Thoracic aorta (tissue), 2 donors: Measurements from ENCODE around the gene AVL9. TPM values are rescaled to one million over a fixed set of nuclear protein-coding genes. Genes with fewer than 3 reads are reported as not detected.
"Not testable (repeated sequence)": the region's sequence is repeated elsewhere in the genome, so short reads cannot be mapped to it uniquely, and the experiment has no call there.

Experiments
- ATAC-seq: fragments of 150-250 bp; one replicate; pipeline ENCODE4 v1.8.0; 2017; ENCODE audit warnings: low read depth; ENCODE audit not compliant: insufficient number of reproducible peaks, low FRiP score
- DNase-seq: peaks from one replicate; pipeline ENCODE4 v3.0.0-alpha.2; 2020; ENCODE audit warnings: low spot score
- H3K27ac ChIP-seq, 2 donors: fragments of 200-600 bp; sonication (generic); 1 replicate in 1 of 2; 2 replicates in 1 of 2; pipeline ENCODE4 v1.5.1; 2016; ENCODE audit warnings: mild to moderate bottlenecking in 2 of 2, moderate library complexity in 2 of 2
- H3K27me3 ChIP-seq: fragments of 200-600 bp; sonication (generic); replicated peaks from 2 replicates; pipeline ENCODE4 v1.6.0; 2016; ENCODE audit warnings: mild to moderate bottlenecking; ENCODE audit not compliant: insufficient read depth
- H3K36me3 ChIP-seq: fragments of 200-600 bp; sonication (generic); one replicate; pipeline ENCODE4 v1.5.1; 2016
- H3K4me1 ChIP-seq, 2 donors: fragments of 200-600 bp; sonication (generic); 1 replicate in 1 of 2; 2 replicates in 1 of 2; pipeline versions ENCODE4 v1.5.1 to v1.6.0; 2016; ENCODE audit warnings: low read depth in 2 of 2, mild to moderate bottlenecking in 1 of 2; ENCODE audit not compliant: control insufficient read depth in 1 of 2
- H3K4me3 ChIP-seq: fragments of 200-600 bp; sonication (generic); 2 replicates; pipeline ENCODE4 v1.5.1; 2016; ENCODE audit warnings: mild to moderate bottlenecking
- H3K9me3 ChIP-seq: fragments of 200-600 bp; sonication (generic); 2 replicates; pipeline ENCODE4 v1.5.1; 2016
- CTCF ChIP-seq: fragments of 200-600 bp; sonication (generic); IDR thresholded peaks from one replicate; pipeline ENCODE4 v1.5.1; 2019; ENCODE audit warnings: antibody characterized with exemption
- total RNA-seq, 2 donors: library from RNA; depleted of rRNA; stranded (reverse); fragments of >200 nt; gene quantifications; one replicate each; pipeline versions ENCODE4 v1.1.0 to v1.2.3, GENCODE V29; 2016

The AVL9 gene
- total RNA-seq, 2 donors from 2014 or later = 18.3 to 19.5 TPM

GRCh38 chr7:32602470-32602869 lies 107.2 kb downstream of the AVL9 start:
- Histone ChIP-seq H3K27ac (no peak overlapping the region), H3K27me3 (no peaks in the 10 kb centered on the region), H3K36me3 (no peaks in the 10 kb centered on the region), H3K4me1 (no peaks in the 10 kb centered on the region), H3K9me3 (no peaks in the 10 kb centered on the region), H3K4me3 (no peak overlapping the region)
- no peak for TF ChIP-seq CTCF
- DNase-seq (no peak), ATAC-seq (no peak)

- not testable (repeated sequence) for ATAC-seq, DNase-seq, H3K4me3 ChIP-seq, H3K27me3 ChIP-seq, H3K4me1 ChIP-seq, H3K9me3 ChIP-seq, H3K27ac ChIP-seq, H3K36me3 ChIP-seq
Observed at GRCh38 chr7:32603492-32603891, 108.2 kb downstream of the AVL9 start.

GRCh38 chr7:32604047-32604446 lies 108.8 kb downstream of the AVL9 start:
- not testable (repeated sequence) for H3K27me3 ChIP-seq, H3K36me3 ChIP-seq, H3K27ac ChIP-seq, H3K4me1 ChIP-seq, ATAC-seq, H3K9me3 ChIP-seq, H3K4me3 ChIP-seq, DNase-seq

- ATAC-seq (no peak), DNase-seq (no peak)
- Histone ChIP-seq H3K36me3 (no peaks in the 10 kb centered on the region), H3K4me1 (no peaks in the 10 kb centered on the region), H3K27me3 (no peaks in the 10 kb centered on the region), H3K4me3 (no peak overlapping the region), H3K9me3 (no peaks in the 10 kb centered on the region), H3K27ac (no peak overlapping the region)
- TF ChIP-seq CTCF = no peak
Observed at GRCh38 chr7:32605032-32605431, 109.7 kb downstream of the AVL9 start.

- H3K36me3 ChIP-seq = no peaks in the 10 kb centered on the region
- no peaks in the 10 kb centered on the region for H3K9me3 ChIP-seq
- H3K27ac ChIP-seq = no peak overlapping the region
- no peak for TF ChIP-seq CTCF
- no peaks in the 10 kb centered on the region for H3K27me3 ChIP-seq
- H3K4me3 ChIP-seq = no peak overlapping the region
- H3K4me1 ChIP-seq = peaks cover 8 to 19% of the 10 kb centered on the region in 2 donors
- ATAC-seq = no peak
- DNase-seq = no peak
Observed at GRCh38 chr7:32609463-32609862, 114.2 kb downstream of the AVL9 start.

GRCh38 chr7:32611201-32612099 lies 116.2 kb downstream of the AVL9 start:
- Histone ChIP-seq H3K27me3 (no peaks in the 10 kb centered on the region), H3K4me3 (no peak overlapping the region), H3K27ac (no peak overlapping the region), H3K9me3 (no peaks in the 10 kb centered on the region), H3K36me3 (no peaks in the 10 kb centered on the region), H3K4me1 (peaks cover 8 to 21% of the 10 kb centered on the region in 2 donors)
- ATAC-seq (no peak), DNase-seq (no peak)
- TF ChIP-seq CTCF = no peak
